Glutamatergic neuron (in vitro differentiated cells): Measurements from ENCODE around the gene PLEKHD1. TPM values are rescaled to one million over a fixed set of nuclear protein-coding genes. Genes with fewer than 3 reads are reported as not detected.
A peak's percentile ranks its signal among the peaks of the same experiment; 100 is the strongest.
"Not testable (repeated sequence)": the region's sequence is repeated elsewhere in the genome, so short reads cannot be mapped to it uniquely, and the experiment has no call there.

ENCODE experiments used
- DNase-seq: peaks from one replicate; pipeline ENCODE4 v3.0.0; 2022
- H3K27ac Mint-ChIP-seq: one replicate; pipeline ENCODE4 v1.8.0; 2020; ENCODE audit warnings: mild to moderate bottlenecking, mixed read lengths, inconsistent platforms; ENCODE audit not compliant: unreplicated experiment
- H3K27me3 Mint-ChIP-seq: one replicate; pipeline ENCODE4 v1.8.0; 2020; ENCODE audit warnings: mild to moderate bottlenecking, moderate library complexity, mixed read lengths, inconsistent platforms; ENCODE audit not compliant: unreplicated experiment
- H3K36me3 Mint-ChIP-seq: one replicate; pipeline ENCODE4 v1.8.0; 2020; ENCODE audit warnings: mild to moderate bottlenecking, mixed read lengths, inconsistent platforms; ENCODE audit not compliant: unreplicated experiment
- H3K4me1 Mint-ChIP-seq: one replicate; pipeline ENCODE4 v1.8.0; 2020; ENCODE audit warnings: mild to moderate bottlenecking, low read depth, mixed read lengths, inconsistent platforms; ENCODE audit not compliant: unreplicated experiment
- H3K4me3 Mint-ChIP-seq: one replicate; pipeline ENCODE4 v1.8.0; 2020; ENCODE audit warnings: mild to moderate bottlenecking, mixed read lengths, inconsistent platforms; ENCODE audit not compliant: unreplicated experiment
- H3K9me3 Mint-ChIP-seq: one replicate; pipeline ENCODE4 v1.8.0; 2020; ENCODE audit warnings: mild to moderate bottlenecking, moderate library complexity, mixed read lengths, inconsistent platforms; ENCODE audit not compliant: unreplicated experiment
- CTCF ChIP-seq: fragments of 200-600 bp; sonication (generic); IDR thresholded peaks from one replicate; pipeline ENCODE4 v1.5.0; 2021; ENCODE audit not compliant: partially characterized antibody, unreplicated experiment
- total RNA-seq: library from RNA; stranded (reverse); fragmentation: NEBNext Ultra II Directional; extraction: Animal tissue kit (Norgen Biotek cat#: 25700); gene quantifications from one replicate; pipeline ENCODE4 v1.2.1, GENCODE V29; 2021; ENCODE audit not compliant: unreplicated experiment

Gene PLEKHD1
- total RNA-seq, 1 donor from 2014 or later = 1.3 TPM

DNA sequence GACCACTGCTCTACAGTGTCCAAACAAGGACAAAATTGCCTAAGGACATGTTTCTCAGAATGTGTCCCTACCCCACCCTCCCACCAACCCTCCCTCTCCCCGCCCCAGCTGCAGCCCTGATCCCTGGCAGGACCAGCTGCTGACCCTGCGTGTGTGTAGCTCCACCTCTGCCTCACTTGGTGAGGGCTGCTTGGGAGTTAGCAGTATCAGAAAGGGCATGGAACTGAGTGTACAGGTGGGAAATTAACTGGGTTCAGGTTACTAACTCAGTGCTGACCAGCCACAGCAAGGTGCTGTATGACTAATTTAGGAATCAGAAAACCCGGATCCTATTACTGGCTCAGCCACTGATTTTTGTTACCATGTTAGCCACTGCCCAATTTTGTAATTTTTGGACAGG is 11.3 kb upstream of the PLEKHD1 start:
- H3K36me3 Mint-ChIP-seq = no peaks in the 10 kb centered on the region
- no peak for DNase-seq
- TF ChIP-seq CTCF = no peak
- no peak overlapping the region for H3K27ac Mint-ChIP-seq
- peaks cover 2% of the 10 kb centered on the region for H3K9me3 Mint-ChIP-seq
- no peaks in the 10 kb centered on the region for H3K4me1 Mint-ChIP-seq
- H3K27me3 Mint-ChIP-seq = no peaks in the 10 kb centered on the region
- no peak overlapping the region for H3K4me3 Mint-ChIP-seq

DNA sequence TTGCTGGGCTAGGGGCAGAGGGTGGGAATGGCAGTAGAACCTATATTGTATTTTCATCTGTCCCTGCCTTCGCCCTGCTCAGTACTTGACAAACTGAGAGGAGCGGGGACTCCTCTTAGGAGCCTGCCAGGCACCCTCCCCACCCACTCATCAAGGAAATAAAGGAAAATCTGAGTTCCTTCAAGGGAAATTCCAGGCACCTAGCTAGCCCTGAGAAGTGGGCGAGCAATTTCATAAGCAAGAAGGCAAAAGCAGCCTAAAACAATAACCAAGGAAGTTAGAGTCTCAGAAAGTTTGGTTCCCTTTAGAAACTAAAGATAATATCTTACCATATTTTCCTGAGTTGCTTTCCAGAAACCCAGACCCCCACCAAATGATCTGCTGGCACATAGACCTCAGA is 10.6 kb upstream of the PLEKHD1 start:
- no peak for DNase-seq
- Mint-ChIP-seq H3K36me3 (no peaks in the 10 kb centered on the region), H3K27ac (no peak overlapping the region), H3K9me3 (peaks cover 2% of the 10 kb centered on the region), H3K4me1 (no peaks in the 10 kb centered on the region), H3K27me3 (peaks cover 2% of the 10 kb centered on the region), H3K4me3 (no peak overlapping the region)
- no peak for TF ChIP-seq CTCF

- no peak for DNase-seq
- Mint-ChIP-seq H3K4me3 (no peak overlapping the region), H3K4me1 (no peaks in the 10 kb centered on the region), H3K9me3 (peaks cover 2% of the 10 kb centered on the region), H3K27me3 (peaks cover 4% of the 10 kb centered on the region), H3K36me3 (no peaks in the 10 kb centered on the region), H3K27ac (no peak overlapping the region)
- TF ChIP-seq CTCF = peak; percentile 41
These were observed 9.2 kb upstream of the PLEKHD1 start for GRCh38 chr14:69475194-69475818.

GRCh38 chr14:69476824-69477450 is 7.6 kb upstream of the PLEKHD1 start:
- H3K27ac Mint-ChIP-seq, H3K9me3 Mint-ChIP-seq, DNase-seq, H3K36me3 Mint-ChIP-seq, H3K4me1 Mint-ChIP-seq, H3K4me3 Mint-ChIP-seq, H3K27me3 Mint-ChIP-seq: not testable (repeated sequence)

DNA sequence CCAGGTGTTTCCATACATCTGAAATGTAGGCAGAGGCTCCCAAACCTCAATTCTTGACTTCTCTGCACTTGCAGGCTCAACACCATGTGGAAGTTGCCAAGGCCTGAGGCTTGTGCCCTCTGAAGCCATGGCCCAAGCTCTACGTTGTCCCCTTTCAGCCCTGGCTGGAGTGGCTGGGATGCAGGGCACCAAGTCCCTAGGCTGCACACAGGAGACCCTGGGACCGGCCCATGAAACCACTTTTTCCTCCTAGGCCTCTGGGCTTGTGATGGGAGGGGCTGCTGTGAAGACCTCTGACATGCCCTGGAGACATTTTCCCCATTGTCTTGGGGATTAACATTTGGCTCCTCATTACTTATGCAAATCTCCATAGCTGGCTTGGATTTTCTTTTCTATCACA is 6.5 kb upstream of the PLEKHD1 start:
- not testable (repeated sequence) for H3K4me3 Mint-ChIP-seq, H3K4me1 Mint-ChIP-seq, H3K9me3 Mint-ChIP-seq, H3K27me3 Mint-ChIP-seq, H3K27ac Mint-ChIP-seq, DNase-seq, H3K36me3 Mint-ChIP-seq

DNA sequence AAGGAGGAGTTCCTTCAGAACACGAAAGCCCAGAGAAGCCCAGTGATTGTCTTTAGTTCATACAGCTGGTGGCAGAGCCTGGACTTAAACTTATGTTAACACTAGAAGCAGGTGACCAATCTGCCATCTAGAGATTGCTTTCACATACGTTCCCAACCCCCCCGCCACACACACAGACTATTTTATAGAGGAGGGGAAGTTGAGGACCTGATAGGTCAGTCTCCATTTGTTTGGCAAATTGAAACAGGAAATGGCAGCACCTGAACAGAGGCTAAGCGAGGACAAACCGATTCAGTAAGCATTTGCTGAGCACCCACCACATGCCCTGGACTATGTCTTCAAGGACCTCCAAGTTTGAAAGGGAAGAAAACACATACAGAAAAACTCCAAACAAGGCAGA is 4.8 kb upstream of the PLEKHD1 start:
- H3K9me3 Mint-ChIP-seq = peaks cover 7% of the 10 kb centered on the region
- TF ChIP-seq CTCF = no peak
- no peak for DNase-seq
- H3K27ac Mint-ChIP-seq = no peak overlapping the region
- H3K36me3 Mint-ChIP-seq = peaks cover 7% of the 10 kb centered on the region
- H3K4me3 Mint-ChIP-seq = no peak overlapping the region
- no peaks in the 10 kb centered on the region for H3K4me1 Mint-ChIP-seq
- peaks cover 12% of the 10 kb centered on the region for H3K27me3 Mint-ChIP-seq
